Neural progenitor cell (in vitro differentiated cells): ENCODE measurements around the gene PRKAG2. TPM values are rescaled to one million over a fixed set of nuclear protein-coding genes. Genes with fewer than 3 reads are reported as not detected.

Source experiments
- DNase-seq: peaks from one replicate; pipeline ENCODE4 v3.0.0-alpha.2; 2016; ENCODE audit warnings: low spot score
- H2AFZ ChIP-seq: fragments of 200-600 bp; sonication (generic); replicated peaks from 2 replicates; pipeline ENCODE4 v1.6.1; 2016; ENCODE audit warnings: antibody characterized with exemption
- H3F3A ChIP-seq: fragments of 200-600 bp; sonication (generic); 2 replicates; pipeline ENCODE4 v1.6.1; 2016; ENCODE audit warnings: antibody characterized with exemption, low read depth
- H3K27ac ChIP-seq: fragments of 200-600 bp; sonication (generic); 2 replicates; pipeline ENCODE4 v1.5.1; 2016; ENCODE audit warnings: mild to moderate bottlenecking
- H3K27me3 ChIP-seq: fragments of 200-600 bp; sonication (generic); 2 replicates; pipeline ENCODE4 v1.6.1; 2016; ENCODE audit warnings: mild to moderate bottlenecking, moderate library complexity
- H3K36me3 ChIP-seq: fragments of 200-600 bp; sonication (generic); 2 replicates; pipeline ENCODE4 v1.5.1; 2016
- H3K4me1 ChIP-seq: fragments of 200-600 bp; sonication (generic); 2 replicates; pipeline ENCODE4 v1.6.1; 2016; ENCODE audit warnings: mixed run types
- H3K4me2 ChIP-seq: fragments of 200-600 bp; sonication (generic); 2 replicates; pipeline ENCODE4 v1.6.1; 2016
- H3K4me3 ChIP-seq: fragments of 200-600 bp; sonication (generic); 2 replicates; pipeline ENCODE4 v1.5.1; 2016
- H3K79me2 ChIP-seq: fragments of 200-600 bp; sonication (generic); 2 replicates; pipeline ENCODE4 v1.6.1; 2016; ENCODE audit warnings: low read depth
- H3K9ac ChIP-seq: fragments of 200-600 bp; sonication (generic); 2 replicates; pipeline ENCODE4 v1.6.1; 2016
- H3K9me3 ChIP-seq: fragments of 200-600 bp; sonication (generic); 2 replicates; pipeline ENCODE4 v1.5.1; 2016; ENCODE audit warnings: low read depth
- H4K20me1 ChIP-seq: fragments of 200-600 bp; sonication (generic); 2 replicates; pipeline ENCODE4 v1.6.1; 2016; ENCODE audit warnings: low read depth
- H3K27ac Mint-ChIP-seq: 3 replicates; pipeline ENCODE4 v1.8.0; 2021; ENCODE audit warnings: mixed read lengths
- H3K27me3 Mint-ChIP-seq: 2 replicates; pipeline ENCODE4 v1.8.0; 2022; ENCODE audit warnings: low read depth, mild to moderate bottlenecking, inconsistent platforms, moderate library complexity, mixed read lengths; ENCODE audit not compliant: insufficient read depth
- H3K36me3 Mint-ChIP-seq: 3 replicates; pipeline ENCODE4 v1.8.0; 2021; ENCODE audit warnings: mixed read lengths
- H3K4me1 Mint-ChIP-seq: 3 replicates; pipeline ENCODE4 v1.8.0; 2021; ENCODE audit warnings: mixed read lengths
- H3K4me3 Mint-ChIP-seq: 3 replicates; pipeline ENCODE4 v1.8.0; 2021; ENCODE audit warnings: mild to moderate bottlenecking, moderate library complexity, mixed read lengths
- H3K9me3 Mint-ChIP-seq: 3 replicates; pipeline ENCODE4 v1.8.0; 2020; ENCODE audit warnings: mixed read lengths
- EZH2 ChIP-seq: fragments of 200-600 bp; sonication (generic); IDR thresholded peaks from 2 replicates; pipeline ENCODE4 v1.6.1; 2017; ENCODE audit warnings: antibody characterized with exemption, mild to moderate bottlenecking, moderate library complexity
- EZH2phosphoT487 ChIP-seq: fragments of 200-600 bp; sonication (generic); IDR thresholded peaks from 2 replicates; pipeline ENCODE4 v1.6.1; 2017; ENCODE audit warnings: antibody characterized with exemption
- total RNA-seq: library from RNA; depleted of rRNA; stranded (reverse); fragments of >200 nt; gene quantifications from 2 replicates; pipeline ENCODE4 v1.2.3, GENCODE V29; 2015; ENCODE audit warnings: low replicate concordance
- TF ChIP-seq, protein P1 (sequence below): fragments of 200-600 bp; sonication (generic); IDR thresholded peaks from 2 replicates; pipeline ENCODE4 v1.5.1; 2017; ENCODE audit warnings: antibody characterized with exemption, mild to moderate bottlenecking

PRKAG2 gene
- total RNA-seq, 1 donor from 2014 or later, result 11.4 TPM

DNA sequence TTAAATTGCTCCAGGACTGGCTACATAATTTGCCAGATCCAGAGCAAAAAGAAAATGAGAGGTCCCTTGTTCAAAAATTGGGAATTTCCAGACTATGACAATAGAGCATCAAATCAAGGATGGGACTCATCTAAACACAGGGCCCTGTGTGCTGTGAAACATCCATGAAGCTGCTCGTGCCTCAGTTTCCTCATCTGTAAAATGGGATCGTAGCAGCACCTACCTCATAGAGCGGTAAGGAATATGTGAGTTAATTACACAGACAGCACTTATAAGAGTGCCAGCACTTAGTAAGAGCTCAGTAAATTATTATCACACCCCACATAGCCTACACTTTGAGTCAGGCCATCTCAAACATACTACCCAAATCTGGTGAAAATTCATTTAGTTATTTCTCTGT is 221.4 kb downstream of the PRKAG2 start:
- peaks cover 2% of the 10 kb centered on the region for H3K27me3 Mint-ChIP-seq
- no peaks in the 10 kb centered on the region for H3K27me3 ChIP-seq
- no peaks in the 10 kb centered on the region for H4K20me1 ChIP-seq
- H3K9ac ChIP-seq, result no peak overlapping the region
- no peak overlapping the region for H3K4me3 ChIP-seq
- no peak overlapping the region for H3K4me3 Mint-ChIP-seq
- TF ChIP-seq, protein P1, sequence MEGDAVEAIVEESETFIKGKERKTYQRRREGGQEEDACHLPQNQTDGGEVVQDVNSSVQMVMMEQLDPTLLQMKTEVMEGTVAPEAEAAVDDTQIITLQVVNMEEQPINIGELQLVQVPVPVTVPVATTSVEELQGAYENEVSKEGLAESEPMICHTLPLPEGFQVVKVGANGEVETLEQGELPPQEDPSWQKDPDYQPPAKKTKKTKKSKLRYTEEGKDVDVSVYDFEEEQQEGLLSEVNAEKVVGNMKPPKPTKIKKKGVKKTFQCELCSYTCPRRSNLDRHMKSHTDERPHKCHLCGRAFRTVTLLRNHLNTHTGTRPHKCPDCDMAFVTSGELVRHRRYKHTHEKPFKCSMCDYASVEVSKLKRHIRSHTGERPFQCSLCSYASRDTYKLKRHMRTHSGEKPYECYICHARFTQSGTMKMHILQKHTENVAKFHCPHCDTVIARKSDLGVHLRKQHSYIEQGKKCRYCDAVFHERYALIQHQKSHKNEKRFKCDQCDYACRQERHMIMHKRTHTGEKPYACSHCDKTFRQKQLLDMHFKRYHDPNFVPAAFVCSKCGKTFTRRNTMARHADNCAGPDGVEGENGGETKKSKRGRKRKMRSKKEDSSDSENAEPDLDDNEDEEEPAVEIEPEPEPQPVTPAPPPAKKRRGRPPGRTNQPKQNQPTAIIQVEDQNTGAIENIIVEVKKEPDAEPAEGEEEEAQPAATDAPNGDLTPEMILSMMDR, result no peak
- TF ChIP-seq EZH2phosphoT487, result no peak
- TF ChIP-seq EZH2, result no peak
- H2AFZ ChIP-seq, result no peak overlapping the region
- H3K9me3 ChIP-seq, result no peaks in the 10 kb centered on the region
- no peaks in the 10 kb centered on the region for H3K4me1 Mint-ChIP-seq
- H3K36me3 ChIP-seq, result no peaks in the 10 kb centered on the region
- no peak overlapping the region for H3K27ac Mint-ChIP-seq
- no peaks in the 10 kb centered on the region for H3K9me3 Mint-ChIP-seq
- no peak overlapping the region for H3K4me2 ChIP-seq
- H3K79me2 ChIP-seq, result no peaks in the 10 kb centered on the region
- no peak for DNase-seq
- no peaks in the 10 kb centered on the region for H3F3A ChIP-seq
- no peaks in the 10 kb centered on the region for H3K4me1 ChIP-seq
- no peaks in the 10 kb centered on the region for H3K36me3 Mint-ChIP-seq
- H3K27ac ChIP-seq, result no peak overlapping the region

DNA sequence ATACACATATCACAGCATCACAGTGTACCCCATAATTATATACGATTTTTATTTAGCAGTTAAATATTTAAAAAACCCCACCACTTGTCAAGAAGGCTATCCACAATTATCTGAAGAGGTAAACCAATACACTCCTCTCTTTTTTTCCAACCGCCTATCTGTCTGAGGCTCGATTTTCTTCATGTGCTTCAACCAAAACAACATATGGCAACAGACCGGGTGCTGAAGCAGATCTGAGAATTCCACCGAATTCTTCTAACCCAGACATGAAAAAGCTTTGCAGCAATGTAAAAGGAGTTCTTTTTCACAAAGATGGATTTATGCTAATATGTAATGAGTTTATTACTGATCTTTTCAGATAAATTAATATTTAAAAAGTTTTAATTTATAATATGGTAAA is 224.8 kb downstream of the PRKAG2 start:
- H3K9me3 Mint-ChIP-seq, result no peaks in the 10 kb centered on the region
- TF ChIP-seq, protein P1, result no peak
- no peak for TF ChIP-seq EZH2phosphoT487
- no peak for TF ChIP-seq EZH2
- peaks cover 2% of the 10 kb centered on the region for H3K27me3 Mint-ChIP-seq
- Histone ChIP-seq H2AFZ (no peak overlapping the region), H3K27ac (no peak overlapping the region), H3K4me3 (no peak overlapping the region), H3K27me3 (no peaks in the 10 kb centered on the region), H4K20me1 (no peaks in the 10 kb centered on the region), H3K4me1 (no peaks in the 10 kb centered on the region), H3K9ac (no peak overlapping the region), H3K36me3 (no peaks in the 10 kb centered on the region), H3K79me2 (no peaks in the 10 kb centered on the region), H3K4me2 (no peak overlapping the region), H3K9me3 (no peaks in the 10 kb centered on the region), H3F3A (no peaks in the 10 kb centered on the region)
- no peak overlapping the region for H3K4me3 Mint-ChIP-seq
- no peak overlapping the region for H3K27ac Mint-ChIP-seq
- no peaks in the 10 kb centered on the region for H3K4me1 Mint-ChIP-seq
- H3K36me3 Mint-ChIP-seq, result no peaks in the 10 kb centered on the region
- DNase-seq, result no peak

DNA sequence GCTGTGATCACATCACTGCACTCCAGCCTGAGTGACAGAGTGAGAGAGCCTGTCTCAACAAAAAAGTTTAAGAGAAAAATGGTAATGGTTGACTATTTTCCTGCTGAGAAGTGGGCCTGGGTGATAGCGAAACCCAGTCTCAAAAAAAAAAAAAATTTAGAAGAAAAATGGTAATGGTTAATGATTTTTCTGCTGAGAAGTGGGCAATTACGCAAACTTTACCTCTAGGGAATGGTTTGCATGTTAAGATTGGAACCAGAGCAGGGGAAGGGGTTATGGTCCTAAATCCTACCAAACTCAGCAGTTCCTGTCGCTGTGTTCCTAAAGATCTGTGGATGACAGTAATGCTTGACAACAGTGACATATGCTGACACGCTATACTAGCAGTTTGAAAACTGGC is 226.8 kb downstream of the PRKAG2 start:
- H3K36me3 Mint-ChIP-seq, result no peaks in the 10 kb centered on the region
- H3K9me3 ChIP-seq, result no peaks in the 10 kb centered on the region
- no peak overlapping the region for H3K4me2 ChIP-seq
- no peaks in the 10 kb centered on the region for H3K4me1 ChIP-seq
- no peak overlapping the region for H3K4me3 ChIP-seq
- no peak for DNase-seq
- no peak overlapping the region for H2AFZ ChIP-seq
- peaks cover 2% of the 10 kb centered on the region for H3K27me3 Mint-ChIP-seq
- H3K27ac ChIP-seq, result no peak overlapping the region
- H3K79me2 ChIP-seq, result no peaks in the 10 kb centered on the region
- TF ChIP-seq EZH2phosphoT487 (no peak), EZH2 (no peak)
- TF ChIP-seq, protein P1, result no peak
- H3K9ac ChIP-seq, result no peak overlapping the region
- no peaks in the 10 kb centered on the region for H3K4me1 Mint-ChIP-seq
- no peaks in the 10 kb centered on the region for H3K9me3 Mint-ChIP-seq
- H3K27ac Mint-ChIP-seq, result no peak overlapping the region
- no peaks in the 10 kb centered on the region for H3F3A ChIP-seq
- no peak overlapping the region for H3K4me3 Mint-ChIP-seq
- H4K20me1 ChIP-seq, result no peaks in the 10 kb centered on the region
- H3K36me3 ChIP-seq, result no peaks in the 10 kb centered on the region
- H3K27me3 ChIP-seq, result no peaks in the 10 kb centered on the region
